Vagina (tissue), 2 donors: ENCODE results near the gene MS4A4A. TPM values are rescaled to one million over a fixed set of nuclear protein-coding genes. Genes with fewer than 3 reads are reported as not detected.

Experiments used
- DNase-seq, 2 donors: peaks; one replicate each; pipeline ENCODE4 v3.0.0-alpha.2; 2017; ENCODE audit errors: extremely low spot score in 2 of 2
- H3K27ac ChIP-seq: fragments of 200-600 bp; sonication (generic); one replicate; pipeline ENCODE4 v1.5.1; 2019
- H3K27me3 ChIP-seq: fragments of 200-600 bp; sonication (generic); one replicate; pipeline ENCODE4 v1.5.1; 2019
- H3K36me3 ChIP-seq, 2 donors: fragments of 200-600 bp; sonication (generic); one replicate each; pipeline ENCODE4 v1.5.1; 2017 to 2019
- H3K4me1 ChIP-seq: fragments of 200-600 bp; sonication (generic); one replicate; pipeline ENCODE4 v1.5.1; 2019
- H3K4me3 ChIP-seq, 2 donors: fragments of 200-600 bp; sonication (generic); 1 replicate in 1 of 2; 2 replicates in 1 of 2; pipeline ENCODE4 v1.5.1; 2016 to 2019
- H3K9me3 ChIP-seq: fragments of 200-600 bp; sonication (generic); one replicate; pipeline ENCODE4 v1.5.1; 2019
- POLR2A ChIP-seq, 2 donors: fragments of 450-650 bp; IDR thresholded peaks; one replicate each; pipeline ENCODE4 v1.6.1; 2017; ENCODE audit warnings: antibody characterized with exemption in 2 of 2, mild to moderate bottlenecking in 2 of 2, moderate library complexity in 2 of 2
- POLR2AphosphoS5 ChIP-seq, 2 donors: sonication (generic); formaldehyde crosslinking; IDR thresholded peaks; one replicate each; pipeline ENCODE4 v1.9.0; 2017; ENCODE audit warnings: antibody characterized with exemption in 2 of 2, mild to moderate bottlenecking in 2 of 2, low read depth in 1 of 2; ENCODE audit not compliant: insufficient read depth in 1 of 2
- intact Hi-C: fragments of 100-400 bp; cut with DNase I; formaldehyde crosslinking; loops from one replicate; pipeline ENCODE4 v1.15.1; 2023
- total RNA-seq: library from RNA; depleted of rRNA; stranded (reverse); fragments of >200 nt; gene quantifications from one replicate; pipeline ENCODE4 v1.2.3, GENCODE V29; 2016
- TF ChIP-seq, protein P1 (sequence below), 3 experiments: fragments of 450-650 bp in 2 of 3; fragments of 200-600 bp in 1 of 3; sonication (generic) in 1 of 3; IDR thresholded peaks; one replicate each; pipeline ENCODE4 v1.5.1; 2017 to 2019; ENCODE audit warnings: antibody characterized with exemption in 3 of 3, mild to moderate bottlenecking in 2 of 3, moderate library complexity in 2 of 3

The MS4A4A gene
- total RNA-seq, 1 donor from 2014 or later = 10.3 TPM

DNA sequence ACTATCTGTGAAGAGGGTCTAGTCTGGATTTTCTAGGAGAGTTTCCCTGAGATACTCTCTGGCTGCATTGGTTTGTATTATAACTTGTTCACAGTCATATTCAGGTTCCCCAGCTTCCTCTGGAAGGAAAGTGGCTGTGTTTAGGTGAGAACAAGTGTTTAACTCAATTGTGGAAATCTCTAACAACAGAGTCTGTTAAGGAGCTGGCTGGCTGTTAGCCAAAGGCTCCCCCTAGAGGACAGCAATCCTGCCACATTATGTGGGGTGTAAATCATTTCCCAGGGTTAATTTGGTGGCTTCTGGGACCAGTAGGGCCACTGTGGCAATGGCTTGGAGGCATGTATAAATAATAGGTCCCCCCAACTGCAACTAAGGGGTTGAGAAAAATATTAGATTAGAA lies 65.0 kb downstream of the MS4A4A start:
- no peaks in the 10 kb centered on the region for H3K27me3 ChIP-seq
- no peak for DNase-seq
- no peaks in the 10 kb centered on the region for H3K4me1 ChIP-seq
- H3K9me3 ChIP-seq = no peaks in the 10 kb centered on the region
- no peak overlapping the region for H3K27ac ChIP-seq
- intact Hi-C loops = no loop called here
- no peaks in the 10 kb centered on the region for H3K36me3 ChIP-seq
- H3K4me3 ChIP-seq = no peak overlapping the region
- TF ChIP-seq, protein P1, sequence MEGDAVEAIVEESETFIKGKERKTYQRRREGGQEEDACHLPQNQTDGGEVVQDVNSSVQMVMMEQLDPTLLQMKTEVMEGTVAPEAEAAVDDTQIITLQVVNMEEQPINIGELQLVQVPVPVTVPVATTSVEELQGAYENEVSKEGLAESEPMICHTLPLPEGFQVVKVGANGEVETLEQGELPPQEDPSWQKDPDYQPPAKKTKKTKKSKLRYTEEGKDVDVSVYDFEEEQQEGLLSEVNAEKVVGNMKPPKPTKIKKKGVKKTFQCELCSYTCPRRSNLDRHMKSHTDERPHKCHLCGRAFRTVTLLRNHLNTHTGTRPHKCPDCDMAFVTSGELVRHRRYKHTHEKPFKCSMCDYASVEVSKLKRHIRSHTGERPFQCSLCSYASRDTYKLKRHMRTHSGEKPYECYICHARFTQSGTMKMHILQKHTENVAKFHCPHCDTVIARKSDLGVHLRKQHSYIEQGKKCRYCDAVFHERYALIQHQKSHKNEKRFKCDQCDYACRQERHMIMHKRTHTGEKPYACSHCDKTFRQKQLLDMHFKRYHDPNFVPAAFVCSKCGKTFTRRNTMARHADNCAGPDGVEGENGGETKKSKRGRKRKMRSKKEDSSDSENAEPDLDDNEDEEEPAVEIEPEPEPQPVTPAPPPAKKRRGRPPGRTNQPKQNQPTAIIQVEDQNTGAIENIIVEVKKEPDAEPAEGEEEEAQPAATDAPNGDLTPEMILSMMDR (IDR thresholded peaks at IDR 0.05) = no peak
- TF ChIP-seq POLR2A (IDR thresholded peaks at IDR 0.05) (no peak), POLR2AphosphoS5 (IDR thresholded peaks at IDR 0.05; ENCODE audit: insufficient read depth in 1 of 2, low read depth in 1 of 2) (no peak)

DNA sequence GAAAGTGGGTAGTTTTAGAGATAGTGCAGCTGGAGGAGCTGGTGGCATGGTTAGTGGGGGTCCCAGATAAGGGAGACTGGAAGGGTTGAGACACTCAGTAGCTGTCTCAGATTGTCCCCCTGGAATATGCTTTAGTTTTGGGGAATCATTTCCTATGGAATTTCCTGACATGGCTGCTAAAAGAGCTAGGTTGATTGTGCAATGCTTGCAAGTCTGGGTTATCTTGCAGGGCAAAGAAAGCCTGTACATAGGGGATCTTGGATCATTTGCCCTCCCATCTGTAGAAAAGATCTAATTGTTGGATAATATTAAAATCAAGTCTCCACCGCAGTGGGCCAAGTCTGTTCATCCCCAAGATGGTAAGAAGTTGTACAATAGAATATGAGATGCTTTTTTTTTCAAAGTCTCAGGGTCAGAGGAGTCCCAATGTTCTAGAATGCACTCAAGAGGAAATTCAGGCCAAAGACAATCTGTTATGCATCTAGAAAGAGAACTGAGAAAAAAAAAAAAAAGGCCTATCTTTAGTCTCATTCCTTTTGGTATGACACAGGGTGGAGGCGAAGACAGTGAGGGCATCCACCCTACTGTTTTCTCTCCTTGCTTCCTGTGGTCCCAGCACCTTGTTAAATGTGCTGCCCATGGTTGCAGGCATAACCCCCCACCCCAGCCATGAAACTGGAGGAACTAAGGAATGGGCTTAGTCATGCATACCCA lies 66.8 kb downstream of the MS4A4A start:
- Histone ChIP-seq H3K36me3 (no peaks in the 10 kb centered on the region), H3K4me1 (no peaks in the 10 kb centered on the region), H3K27me3 (no peaks in the 10 kb centered on the region), H3K9me3 (no peaks in the 10 kb centered on the region), H3K27ac (no peak overlapping the region), H3K4me3 (no peak overlapping the region)
- DNase-seq = no peak
- intact Hi-C loops = no loop called here
- TF ChIP-seq, protein P1 (IDR thresholded peaks at IDR 0.05) = no peak
- no peak for TF ChIP-seq POLR2A (IDR thresholded peaks at IDR 0.05)
- no peak for TF ChIP-seq POLR2AphosphoS5 (IDR thresholded peaks at IDR 0.05; ENCODE audit: insufficient read depth in 1 of 2, low read depth in 1 of 2)

DNA sequence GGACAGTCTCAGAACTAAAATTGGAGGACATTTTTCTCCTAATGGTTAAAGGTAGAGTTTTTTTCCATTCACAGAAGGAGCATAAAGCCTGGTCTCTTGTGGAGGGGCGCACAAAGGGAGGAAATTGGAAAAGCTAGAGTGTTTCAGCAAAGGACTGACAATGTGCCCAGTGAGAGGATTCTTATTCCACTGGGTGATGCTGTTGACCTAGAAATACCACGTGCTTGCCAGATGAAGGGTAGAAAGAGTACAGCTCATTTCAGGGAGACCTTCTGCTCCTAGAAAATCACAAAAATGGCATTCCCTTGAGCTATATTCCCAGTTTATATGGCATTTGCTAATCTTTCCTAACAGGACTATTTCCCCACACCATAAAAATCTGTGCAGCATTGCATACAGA lies 67.7 kb downstream of the MS4A4A start:
- Histone ChIP-seq H3K4me3 (no peak overlapping the region), H3K4me1 (no peaks in the 10 kb centered on the region), H3K36me3 (no peaks in the 10 kb centered on the region), H3K27ac (no peak overlapping the region), H3K27me3 (no peaks in the 10 kb centered on the region), H3K9me3 (no peaks in the 10 kb centered on the region)
- DNase-seq = no peak
- intact Hi-C loops = no loop called here
- TF ChIP-seq, protein P1 (IDR thresholded peaks at IDR 0.05) = no peak
- no peak for TF ChIP-seq POLR2AphosphoS5 (IDR thresholded peaks at IDR 0.05; ENCODE audit: insufficient read depth in 1 of 2, low read depth in 1 of 2)

DNA sequence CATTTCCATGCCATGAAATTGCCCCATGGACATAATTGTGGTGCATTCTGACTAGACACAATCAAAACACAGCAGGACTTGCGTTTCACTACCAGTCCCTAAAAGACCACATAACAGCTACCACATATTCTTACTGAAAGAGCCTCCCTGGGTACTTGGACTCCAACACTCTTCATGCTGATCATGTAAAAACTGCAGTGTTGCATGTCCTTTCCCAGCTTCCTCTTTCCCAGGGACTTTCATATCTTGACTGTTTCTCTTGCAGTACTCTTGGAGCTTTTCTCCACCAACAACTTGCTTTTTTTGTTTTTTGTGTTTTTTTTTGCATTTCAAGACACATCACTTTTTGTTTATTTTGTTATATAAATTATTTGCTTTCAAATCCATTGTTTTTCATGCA lies 69.5 kb downstream of the MS4A4A start:
- Histone ChIP-seq H3K27me3 (no peaks in the 10 kb centered on the region), H3K9me3 (no peaks in the 10 kb centered on the region), H3K27ac (no peak overlapping the region), H3K4me1 (no peaks in the 10 kb centered on the region), H3K4me3 (no peak overlapping the region), H3K36me3 (no peaks in the 10 kb centered on the region)
- TF ChIP-seq POLR2A (IDR thresholded peaks at IDR 0.05) = no peak
- TF ChIP-seq POLR2AphosphoS5 (IDR thresholded peaks at IDR 0.05; ENCODE audit: insufficient read depth in 1 of 2, low read depth in 1 of 2) = no peak
- TF ChIP-seq, protein P1 (IDR thresholded peaks at IDR 0.05) = no peak
- intact Hi-C loops = no loop called here
- DNase-seq = no peak

DNA sequence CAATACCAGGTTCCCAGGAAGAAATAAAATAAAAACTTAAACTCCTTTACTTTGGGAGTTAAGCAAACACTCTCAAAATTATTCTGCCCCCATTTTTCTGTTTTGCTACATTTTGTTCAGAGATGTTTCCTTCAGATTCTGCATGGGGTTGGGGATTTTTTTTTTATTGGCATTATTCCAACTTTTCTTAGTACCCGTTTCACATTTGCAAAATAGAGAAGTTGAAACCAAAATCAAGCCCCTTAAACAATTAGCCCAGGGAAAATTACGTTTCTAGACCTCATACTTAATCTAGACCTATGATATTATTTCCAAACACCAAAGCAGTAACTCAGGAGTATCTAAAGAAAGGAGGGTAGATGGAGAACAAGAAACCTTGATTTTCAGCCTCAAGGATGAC lies 77.3 kb downstream of the MS4A4A start:
- no peak for DNase-seq
- H3K4me3 ChIP-seq = no peak overlapping the region
- H3K27me3 ChIP-seq = no peaks in the 10 kb centered on the region
- no peak overlapping the region for H3K27ac ChIP-seq
- intact Hi-C loops = no loop called here
- H3K9me3 ChIP-seq = no peaks in the 10 kb centered on the region
- H3K36me3 ChIP-seq = no peaks in the 10 kb centered on the region
- no peaks in the 10 kb centered on the region for H3K4me1 ChIP-seq
- TF ChIP-seq, protein P1 (IDR thresholded peaks at IDR 0.05) = no peak
- no peak for TF ChIP-seq POLR2AphosphoS5 (IDR thresholded peaks at IDR 0.05; ENCODE audit: insufficient read depth in 1 of 2, low read depth in 1 of 2)
- TF ChIP-seq POLR2A (IDR thresholded peaks at IDR 0.05) = no peak
